OCI-LY7 (cell line): ENCODE results near the gene AQP12B. TPM values are rescaled to one million over a fixed set of nuclear protein-coding genes. Genes with fewer than 3 reads are reported as not detected.
"Not testable (repeated sequence)": the region's sequence is repeated elsewhere in the genome, so short reads cannot be mapped to it uniquely, and the experiment has no call there.

Experiments
- BruUV-seq: library from RNA; stranded (reverse); fragments of 400-500 nt; replicated peaks from 2 replicates; lab custom pipeline; 2021; lab: Mats Ljungman, UMichigan
- CTCF ChIA-PET: fragments of 300-600 bp; sonication (Branson Sonifier 250); formaldehyde crosslinking; loops from one replicate; lab custom pipeline; 2022; ENCODE audit warnings: antibody characterized with exemption; ENCODE audit not compliant: unreplicated experiment; lab: Charles Lee
- POLR2A ChIA-PET: fragments of 300-600 bp; sonication (Branson Sonifier 250); formaldehyde crosslinking; loops from one replicate; lab custom pipeline; 2022; ENCODE audit warnings: antibody characterized with exemption; lab: Charles Lee
- DNase-seq: peaks from one replicate; pipeline ENCODE4 v3.0.0-alpha.2; 2015; ENCODE audit warnings: low spot score
- H2AFZ ChIP-seq: fragments of 200-600 bp; sonication (generic), shearing (Covaris generic); 2 replicates; pipeline ENCODE4 v1.6.1; 2014; ENCODE audit warnings: mild to moderate bottlenecking, antibody characterized with exemption, low read length, moderate library complexity
- H3K27ac ChIP-seq: fragments of 200-600 bp; sonication (generic); 2 replicates; pipeline ENCODE4 v1.5.1; 2014; ENCODE audit warnings: mixed run types, low read depth, mild to moderate bottlenecking, moderate library complexity, low read length, inconsistent platforms; ENCODE audit not compliant: poor library complexity, severe bottlenecking
- H3K36me3 ChIP-seq: fragments of 200-600 bp; sonication (generic); 2 replicates; pipeline ENCODE4 v1.6.1; 2014; ENCODE audit warnings: mild to moderate bottlenecking, antibody characterized with exemption, low read length, moderate library complexity, mixed read lengths; ENCODE audit not compliant: insufficient read depth
- H3K4me1 ChIP-seq: fragments of 200-600 bp; sonication (generic); 2 replicates; pipeline ENCODE4 v1.5.1; 2014; ENCODE audit warnings: mild to moderate bottlenecking, low read length; ENCODE audit not compliant: insufficient read depth, poor library complexity, severe bottlenecking
- H3K4me2 ChIP-seq: fragments of 200-600 bp; sonication (generic); 2 replicates; pipeline ENCODE4 v1.6.1; 2014; ENCODE audit warnings: mild to moderate bottlenecking, low read length
- H3K4me3 ChIP-seq: fragments of 200-600 bp; sonication (generic); 2 replicates; pipeline ENCODE4 v1.5.1; 2014; ENCODE audit warnings: mild to moderate bottlenecking, low read depth, low read length; ENCODE audit not compliant: poor library complexity, severe bottlenecking
- H3K79me2 ChIP-seq: fragments of 200-600 bp; sonication (generic); 2 replicates; pipeline ENCODE4 v1.6.1; 2016; ENCODE audit warnings: low read depth, mild to moderate bottlenecking, low read length, moderate library complexity, mixed read lengths; ENCODE audit not compliant: insufficient read depth
- H3K9me2 ChIP-seq: fragments of 200-600 bp; sonication (generic); 2 replicates; pipeline ENCODE4 v1.6.1; 2016; ENCODE audit warnings: mild to moderate bottlenecking, low read length, mixed read lengths; ENCODE audit not compliant: insufficient read depth
- H3K9me3 ChIP-seq: fragments of 200-600 bp; sonication (generic); 2 replicates; pipeline ENCODE4 v1.6.1; 2014; ENCODE audit warnings: mild to moderate bottlenecking, mixed run types, low read length, mixed read lengths
- H4K20me1 ChIP-seq: fragments of 200-600 bp; sonication (generic); 2 replicates; pipeline ENCODE4 v1.6.1; 2014; ENCODE audit warnings: mild to moderate bottlenecking, antibody characterized with exemption, low read length, moderate library complexity, mixed read lengths; ENCODE audit not compliant: insufficient read depth
- intact Hi-C: fragments of 100-400 bp; cut with micrococcal nuclease; formaldehyde crosslinking; loops from one replicate; pipeline ENCODE4 v1.10.0; 2022; ENCODE audit not compliant: unreplicated experiment
- total RNA-seq, 2 experiments: library from RNA; depleted of rRNA in 1 of 2; stranded (reverse); fragments of >200 nt in 1 of 2; shearing (Covaris generic) in 1 of 2; gene quantifications; 2 replicates each; pipeline ENCODE4 v1.2.3, GENCODE V29; 2014 to 2022

The AQP12B gene
- total RNA-seq, 2 experiments from 2014 or later, result not detected

DNA sequence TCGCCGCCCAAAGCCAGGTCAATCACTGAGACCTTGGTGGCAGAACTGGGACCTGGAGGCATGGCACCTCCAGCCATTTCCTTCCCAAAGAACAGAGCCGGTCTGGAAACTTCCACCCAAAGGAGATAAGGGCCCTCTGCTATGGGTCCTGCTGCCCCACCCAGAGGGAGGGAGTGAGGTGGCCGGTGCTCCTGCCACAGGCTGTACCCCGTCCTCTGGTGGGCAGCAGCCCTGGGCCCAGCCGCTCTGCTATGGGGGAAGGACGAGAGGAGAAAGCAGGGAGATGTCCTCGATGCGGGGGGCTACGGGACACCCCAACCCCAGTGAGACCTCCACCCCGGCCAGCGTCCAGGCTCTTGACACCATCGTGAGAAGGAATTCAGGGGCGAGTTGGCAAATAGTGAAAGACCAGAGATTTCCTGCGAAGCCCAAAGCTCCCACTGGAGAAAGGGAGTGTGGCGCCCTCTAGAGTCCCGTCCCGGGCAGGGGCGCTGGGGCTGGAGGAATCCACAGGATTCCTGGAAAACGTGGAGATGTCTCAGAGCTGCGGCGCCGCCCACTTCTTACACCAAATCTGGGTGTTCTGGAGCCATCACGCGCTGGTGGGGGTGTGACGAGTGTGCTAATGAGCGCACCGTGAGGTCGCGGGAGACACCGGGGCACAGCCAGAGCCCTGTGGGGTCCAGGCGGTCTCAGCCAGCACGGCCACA is 16.3 kb upstream of the AQP12B start:
- H3K4me2 ChIP-seq, H3K9me2 ChIP-seq, H3K4me1 ChIP-seq, H3K4me3 ChIP-seq, H3K27ac ChIP-seq, H3K9me3 ChIP-seq, H3K79me2 ChIP-seq, intact Hi-C loops, DNase-seq, CTCF ChIA-PET, BruUV-seq, H3K36me3 ChIP-seq, H4K20me1 ChIP-seq, POLR2A ChIA-PET, H2AFZ ChIP-seq: not testable (repeated sequence)

GRCh38 chr2:240696469-240696868 is 13.8 kb upstream of the AQP12B start:
- H3K4me1 ChIP-seq, H3K9me2 ChIP-seq, POLR2A ChIA-PET, H4K20me1 ChIP-seq, H3K36me3 ChIP-seq, H3K9me3 ChIP-seq, H3K4me3 ChIP-seq, CTCF ChIA-PET, H3K27ac ChIP-seq, H3K79me2 ChIP-seq, DNase-seq, H3K4me2 ChIP-seq, intact Hi-C loops, BruUV-seq, H2AFZ ChIP-seq: not testable (repeated sequence)

GRCh38 chr2:240695593-240695992 is 12.9 kb upstream of the AQP12B start:
- H3K4me2 ChIP-seq, H3K27ac ChIP-seq, POLR2A ChIA-PET, intact Hi-C loops, H4K20me1 ChIP-seq, CTCF ChIA-PET, H3K4me3 ChIP-seq, H3K9me3 ChIP-seq, H3K79me2 ChIP-seq, H3K36me3 ChIP-seq, H2AFZ ChIP-seq, H3K9me2 ChIP-seq, BruUV-seq, H3K4me1 ChIP-seq, DNase-seq: not testable (repeated sequence)

DNA sequence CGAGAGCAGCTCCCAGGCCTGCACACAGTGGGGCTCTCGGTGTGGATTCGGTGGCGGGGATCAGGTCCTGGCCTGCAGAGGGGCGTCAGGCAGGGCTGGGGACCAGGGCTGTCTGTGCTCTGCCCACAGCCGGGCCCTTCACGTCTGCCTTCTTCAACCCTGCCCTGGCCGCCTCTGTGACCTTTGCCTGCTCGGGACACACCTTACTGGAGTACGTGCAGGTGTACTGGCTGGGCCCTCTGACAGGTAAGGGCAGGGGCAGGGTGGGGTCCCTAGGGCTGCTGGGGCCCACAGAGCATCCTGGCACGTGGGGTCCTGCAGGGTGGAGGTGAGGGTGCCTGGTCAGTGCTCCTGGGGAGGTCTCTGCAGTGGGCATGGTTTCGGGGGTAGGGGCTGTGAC is 11.6 kb upstream of the AQP12B start:
- BruUV-seq, H3K27ac ChIP-seq, POLR2A ChIA-PET, H3K4me1 ChIP-seq, H3K9me3 ChIP-seq, H3K4me3 ChIP-seq, H3K79me2 ChIP-seq, H3K4me2 ChIP-seq, CTCF ChIA-PET, H2AFZ ChIP-seq, H3K36me3 ChIP-seq, intact Hi-C loops, H3K9me2 ChIP-seq, H4K20me1 ChIP-seq, DNase-seq: not testable (repeated sequence)

- H3K9me3 ChIP-seq, BruUV-seq, H3K27ac ChIP-seq, H3K4me1 ChIP-seq, POLR2A ChIA-PET, H4K20me1 ChIP-seq, H2AFZ ChIP-seq, DNase-seq, H3K36me3 ChIP-seq, H3K79me2 ChIP-seq, H3K4me2 ChIP-seq, H3K9me2 ChIP-seq, intact Hi-C loops, H3K4me3 ChIP-seq, CTCF ChIA-PET: not testable (repeated sequence)
Observed at GRCh38 chr2:240692583-240693561, 10.2 kb upstream of the AQP12B start.

DNA sequence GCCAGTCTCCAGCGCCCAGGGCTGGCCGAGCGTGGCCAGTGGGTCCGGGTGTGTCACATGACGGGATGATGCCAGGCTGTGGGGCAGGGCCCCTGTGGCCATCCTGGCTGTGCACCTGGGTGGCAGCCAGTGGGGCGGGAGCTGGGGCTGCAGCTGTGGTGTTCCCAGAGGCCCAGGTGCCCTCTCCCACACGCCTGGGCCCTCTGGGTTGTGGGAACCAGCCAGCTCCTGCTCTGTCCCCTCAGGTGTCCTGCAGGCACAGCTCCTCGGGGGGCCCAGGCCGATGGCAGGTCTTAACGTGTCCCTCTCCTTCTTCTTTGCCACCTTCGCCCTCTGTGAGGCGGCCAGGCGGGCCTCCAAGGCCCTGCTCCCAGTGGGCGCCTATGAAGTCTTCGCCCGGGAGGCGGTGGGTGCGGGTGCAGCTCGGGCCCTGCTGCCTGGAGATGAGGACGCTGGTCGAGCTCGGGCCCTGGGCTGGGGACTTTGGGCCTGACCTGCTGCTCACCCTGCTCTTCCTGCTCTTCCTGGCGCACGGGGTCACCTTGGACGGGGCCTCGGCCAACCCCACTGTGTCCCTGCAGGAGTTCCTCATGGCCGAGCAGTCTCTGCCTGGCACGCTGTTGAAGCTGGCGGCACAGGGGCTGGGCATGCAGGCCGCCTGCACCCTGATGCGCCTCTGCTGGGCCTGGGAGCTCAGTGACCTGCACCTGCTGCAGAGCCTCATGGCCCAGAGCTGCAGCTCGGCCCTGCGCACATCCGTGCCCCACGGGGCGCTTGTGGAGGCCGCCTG is 9.1 kb upstream of the AQP12B start, which contains the start of gene AQP12A:
AQP12A (plus strand) TSS at position 236 of the 790 bp plus-strand sequence; CDS start at position 284, 48 bp downstream.
- H4K20me1 ChIP-seq, H3K27ac ChIP-seq, H3K79me2 ChIP-seq, CTCF ChIA-PET, H3K4me3 ChIP-seq, H2AFZ ChIP-seq, H3K9me2 ChIP-seq, H3K4me1 ChIP-seq, DNase-seq, H3K36me3 ChIP-seq, BruUV-seq, POLR2A ChIA-PET, H3K9me3 ChIP-seq, H3K4me2 ChIP-seq, intact Hi-C loops: not testable (repeated sequence)
